Ovary (tissue), 3 donors: Measurements from ENCODE around the gene CACNB3.

ENCODE experiments used
- CTCF ChIP-seq, 3 donors: fragments of 450-650 bp in 2 of 3; fragments of 200-600 bp in 1 of 3; IDR thresholded peaks; one replicate each; pipeline versions ENCODE4 v1.5.1 to v1.8.0; 2016 to 2022; ENCODE audit warnings: antibody characterized with exemption in 3 of 3, mild to moderate bottlenecking in 1 of 3
- EP300 ChIP-seq: sonication (generic); formaldehyde crosslinking; IDR thresholded peaks from one replicate; pipeline ENCODE4 v1.6.1; 2017; ENCODE audit warnings: antibody characterized with exemption
- POLR2A ChIP-seq: fragments of 450-650 bp; IDR thresholded peaks from one replicate; pipeline ENCODE4 v1.6.1; 2017; ENCODE audit warnings: antibody characterized with exemption, mild to moderate bottlenecking, moderate library complexity
- donor health status: DM: no; HTN: no; CAD: no.

GRCh38 chr12:48786591-48787544 is 31.4 kb upstream of the CACNB3 start:
- TF ChIP-seq POLR2A (no peak), CTCF (IDR thresholded peaks at IDR 0.05) (no peak), EP300 (no peak)
